GM12875 (cell line): ENCODE data around the gene PPP2R5A.
"Not testable (repeated sequence)": the region's sequence is repeated elsewhere in the genome, so short reads cannot be mapped to it uniquely, and the experiment has no call there.

Experiments
- H3K4me3 ChIP-seq: one replicate; pipeline ENCODE4 v1.5.1; 2011; ENCODE audit warnings: low read depth, low read length, control low read depth
- CTCF ChIP-seq: IDR thresholded peaks from 2 replicates; pipeline ENCODE4 v1.5.1; 2011; ENCODE audit warnings: low read depth, mild to moderate bottlenecking, control low read depth, inconsistent platforms, low read length, moderate library complexity, borderline replicate concordance; ENCODE audit not compliant: insufficient read depth

Gene PPP2R5A

GRCh38 chr1:212295579-212295978 is 10.4 kb downstream of the PPP2R5A start:
- TF ChIP-seq CTCF = no peak
- no peak overlapping the region for H3K4me3 ChIP-seq

- no peak overlapping the region for H3K4me3 ChIP-seq
- no peak for TF ChIP-seq CTCF
Observed at GRCh38 chr1:212297338-212297737, 12.1 kb downstream of the PPP2R5A start.

- no peak overlapping the region for H3K4me3 ChIP-seq
- no peak for TF ChIP-seq CTCF
Observed at GRCh38 chr1:212301580-212301979, 16.4 kb downstream of the PPP2R5A start.

GRCh38 chr1:212302745-212303383 is 17.7 kb downstream of the PPP2R5A start:
- no peak overlapping the region for H3K4me3 ChIP-seq
- TF ChIP-seq CTCF = no peak

GRCh38 chr1:212305342-212305741 is 20.1 kb downstream of the PPP2R5A start:
- no peak overlapping the region for H3K4me3 ChIP-seq
- no peak for TF ChIP-seq CTCF

- not testable (repeated sequence) for H3K4me3 ChIP-seq
Observed at GRCh38 chr1:212305984-212306452, 20.8 kb downstream of the PPP2R5A start.

GRCh38 chr1:212309967-212310366 is 24.8 kb downstream of the PPP2R5A start:
- no peak for TF ChIP-seq CTCF
- no peak overlapping the region for H3K4me3 ChIP-seq

- no peak for TF ChIP-seq CTCF
- H3K4me3 ChIP-seq = no peak overlapping the region
Observed at GRCh38 chr1:212310383-212310782, 25.2 kb downstream of the PPP2R5A start.
